Measurements from ENCODE around the gene FAM3C.

The FAM3C gene

DNA sequence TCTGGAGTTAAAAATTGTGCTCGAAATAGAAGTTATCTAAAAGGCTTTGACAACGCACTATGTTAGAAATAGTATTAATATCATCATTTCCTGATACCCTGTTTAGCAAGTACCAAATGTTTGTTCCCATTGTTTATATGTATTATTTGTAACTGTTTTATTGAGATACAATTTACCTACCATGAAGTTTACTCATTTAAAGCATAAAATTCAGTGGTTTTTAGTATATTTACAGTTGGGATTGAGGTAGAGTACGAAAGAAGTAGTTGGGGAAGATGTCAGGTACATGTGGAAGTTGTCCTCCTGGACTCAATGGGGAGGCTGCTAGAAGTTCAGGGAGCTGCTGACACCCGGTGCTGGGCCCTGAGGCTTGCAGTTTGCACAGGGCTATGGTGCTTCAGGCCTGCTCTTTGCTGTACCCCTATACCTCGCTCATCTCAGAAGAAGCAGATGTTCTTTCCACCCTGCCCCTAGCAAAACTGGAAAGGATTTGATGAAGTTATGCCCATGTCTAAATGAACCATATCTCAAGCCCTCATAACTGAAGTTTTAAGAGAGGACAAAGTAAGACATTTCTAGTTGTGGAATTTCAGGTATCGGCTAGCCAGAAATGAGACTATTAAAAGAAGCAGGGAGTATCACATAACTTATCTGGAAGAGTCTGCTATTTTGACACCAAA is 92.5 kb downstream of the FAM3C start:
- DNase-seq (ENCODE audit: extremely low read depth, low read depth): no peak
- no peak for TF ChIP-seq CTCF (IDR thresholded peaks at IDR 0.05; ENCODE audit: low read depth, low read length, missing control alignments)
- no peak overlapping the region for H3K4me3 ChIP-seq (replicated peaks; ENCODE audit: low read depth, low read length)

DNA sequence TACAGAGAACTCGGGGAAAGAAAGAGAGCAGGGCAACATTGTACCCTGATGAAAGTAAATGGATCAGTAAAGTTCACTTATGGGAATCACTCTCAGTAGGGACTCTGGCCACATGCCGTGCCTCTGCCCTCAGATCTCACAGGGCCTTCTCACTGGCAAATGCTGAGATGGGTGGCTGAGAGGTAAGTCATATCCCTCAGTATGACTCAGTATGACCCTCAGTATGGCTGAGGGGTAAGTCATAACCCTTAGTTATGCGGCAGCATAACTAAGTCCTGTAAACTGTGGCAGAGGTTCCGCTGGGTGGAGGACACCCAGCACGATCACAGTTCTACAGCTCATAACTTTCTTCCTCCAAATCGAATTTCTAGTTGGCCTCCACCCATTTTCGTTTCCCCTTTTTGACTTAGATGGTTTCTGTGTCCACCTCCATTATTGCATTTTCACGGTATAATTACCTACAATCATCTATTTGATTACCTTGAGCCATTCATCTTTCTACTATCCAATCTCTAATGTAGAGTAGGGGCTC is 93.8 kb downstream of the FAM3C start:
- H3K4me3 ChIP-seq (replicated peaks; ENCODE audit: low read depth, low read length): no peak overlapping the region
- no peak for TF ChIP-seq CTCF (IDR thresholded peaks at IDR 0.05; ENCODE audit: low read depth, low read length, missing control alignments)
- no peak for DNase-seq (ENCODE audit: extremely low read depth, low read depth)

- DNase-seq (ENCODE audit: extremely low read depth, low read depth): no peak
- H3K4me3 ChIP-seq (replicated peaks; ENCODE audit: low read depth, low read length): no peak overlapping the region
- TF ChIP-seq CTCF (IDR thresholded peaks at IDR 0.05; ENCODE audit: low read depth, low read length, missing control alignments): no peak
These were observed 94.5 kb downstream of the FAM3C start for GRCh38 chr7:121301446-121302213.

DNA sequence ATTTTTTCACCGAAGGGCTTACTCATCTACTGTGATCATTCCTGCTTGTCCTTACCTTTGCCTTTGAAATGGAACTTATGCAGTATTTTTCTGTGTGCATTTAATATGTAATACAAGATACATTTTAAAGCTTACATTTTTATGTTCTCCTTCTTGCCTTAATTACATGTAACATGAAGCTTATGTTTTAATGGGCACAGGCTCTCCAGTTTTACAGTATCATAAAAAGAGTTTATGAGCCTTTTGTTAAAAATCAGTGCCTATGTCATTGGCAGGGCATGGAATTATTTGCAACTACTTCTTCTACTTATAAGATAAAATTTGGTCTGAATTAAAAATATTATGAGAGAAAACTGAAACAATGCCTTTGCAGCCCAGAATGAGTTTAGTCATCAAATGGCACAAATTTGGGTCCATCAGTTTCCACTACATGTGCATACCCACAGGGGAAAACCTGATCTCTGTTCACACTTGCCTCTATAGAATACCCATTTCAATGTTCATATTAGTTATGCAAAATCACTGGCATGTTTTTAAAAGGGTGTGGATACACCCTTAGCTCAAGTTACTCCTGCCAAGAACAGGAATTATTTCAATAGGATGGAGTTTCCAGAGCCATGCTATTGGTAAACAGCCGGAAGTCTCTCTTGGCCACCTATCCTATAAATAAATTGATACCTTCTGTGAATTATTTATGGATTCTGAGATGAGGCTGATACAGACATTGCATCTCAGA is 95.3 kb downstream of the FAM3C start:
- H3K4me3 ChIP-seq (replicated peaks; ENCODE audit: low read depth, low read length): no peak overlapping the region
- no peak for DNase-seq (ENCODE audit: extremely low read depth, low read depth)
- no peak for TF ChIP-seq CTCF (IDR thresholded peaks at IDR 0.05; ENCODE audit: low read depth, low read length, missing control alignments)

Measured in HFF-Myc (cell line).